ENCODE results near the gene VTA1. TPM values are rescaled to one million over a fixed set of nuclear protein-coding genes. Genes with fewer than 3 reads are reported as not detected.
A peak's percentile ranks its signal among the peaks of the same experiment; 100 is the strongest.
"Not testable (repeated sequence)": the region's sequence is repeated elsewhere in the genome, so short reads cannot be mapped to it uniquely, and the experiment has no call there.

VTA1 gene
- polyA plus RNA-seq, 1 donor = 57.2 TPM

DNA sequence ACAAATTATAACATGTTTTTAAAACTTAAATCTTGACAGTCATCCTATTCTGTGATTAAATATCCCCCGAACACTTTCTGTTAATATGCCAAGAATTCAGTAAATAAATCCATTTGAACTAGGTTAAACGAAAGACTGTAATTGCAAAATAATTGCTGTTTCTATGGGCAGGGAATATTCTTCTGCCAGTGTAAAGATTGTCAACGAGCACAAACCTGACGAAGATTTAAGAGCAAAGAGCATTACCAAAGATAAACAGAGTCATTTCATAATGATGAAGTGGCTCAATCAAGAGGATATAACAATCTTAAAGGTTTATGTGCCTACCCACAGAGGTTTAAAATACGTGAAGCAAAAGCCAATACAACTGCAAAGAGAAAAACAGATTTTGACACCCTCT lies 78.5 kb downstream of the VTA1 start:
- DNase-seq (ENCODE audit: low read depth) = no peak

DNA sequence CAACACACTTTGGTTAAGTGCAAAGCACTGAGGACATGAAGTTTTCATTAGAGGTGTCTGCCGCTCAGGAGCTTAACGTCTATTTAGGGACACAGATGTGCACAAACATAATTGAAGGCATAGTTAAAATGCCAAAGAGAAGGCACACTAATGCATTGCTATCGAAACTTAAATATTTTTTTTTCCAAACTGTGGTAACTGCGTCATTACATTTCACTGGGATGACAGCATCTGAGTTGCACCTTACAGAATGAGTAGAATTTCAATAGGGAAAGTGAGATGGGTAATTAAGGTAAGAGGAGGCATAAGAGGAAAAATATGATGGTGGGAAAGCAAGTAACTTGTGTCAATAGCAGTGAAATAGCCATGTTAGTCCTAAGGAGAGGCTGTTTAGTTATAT lies 79.7 kb downstream of the VTA1 start:
- no peak for DNase-seq (ENCODE audit: low read depth)

DNA sequence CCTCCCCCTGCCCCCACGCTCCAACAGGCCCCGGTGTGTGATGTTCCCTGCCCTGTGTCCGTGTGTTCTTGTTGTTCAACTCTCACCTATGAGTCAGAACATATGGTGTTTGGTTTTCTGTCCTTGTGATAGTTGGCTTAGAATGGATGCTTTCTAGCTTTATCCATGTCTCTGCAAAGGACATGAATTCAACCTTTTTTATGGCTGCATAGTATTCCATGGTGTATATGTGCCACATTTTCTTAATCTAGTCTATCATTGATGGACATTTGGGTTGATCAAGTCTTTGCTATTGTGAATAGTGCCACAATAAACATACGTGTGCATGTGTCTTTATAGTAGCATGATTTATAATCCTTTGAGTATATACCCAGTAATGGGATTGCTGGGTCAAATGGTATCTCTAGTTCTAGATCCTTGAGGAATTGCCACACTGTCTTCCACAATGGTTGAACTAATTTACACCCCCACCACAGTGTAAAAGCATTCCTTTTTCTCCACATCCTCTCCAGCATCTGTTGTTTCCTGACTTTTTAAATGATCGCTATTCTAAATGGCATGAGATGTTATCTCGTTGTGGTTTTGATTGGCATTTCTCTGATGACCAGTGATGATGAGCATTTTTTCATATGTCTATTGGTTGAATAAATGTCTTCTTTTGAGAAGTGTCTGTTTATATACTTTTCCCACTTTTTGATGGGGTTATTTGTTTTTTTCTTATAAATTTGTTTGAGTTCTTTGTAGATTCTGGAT lies 82.6 kb downstream of the VTA1 start:
- not testable (repeated sequence) for DNase-seq (ENCODE audit: low read depth)

DNA sequence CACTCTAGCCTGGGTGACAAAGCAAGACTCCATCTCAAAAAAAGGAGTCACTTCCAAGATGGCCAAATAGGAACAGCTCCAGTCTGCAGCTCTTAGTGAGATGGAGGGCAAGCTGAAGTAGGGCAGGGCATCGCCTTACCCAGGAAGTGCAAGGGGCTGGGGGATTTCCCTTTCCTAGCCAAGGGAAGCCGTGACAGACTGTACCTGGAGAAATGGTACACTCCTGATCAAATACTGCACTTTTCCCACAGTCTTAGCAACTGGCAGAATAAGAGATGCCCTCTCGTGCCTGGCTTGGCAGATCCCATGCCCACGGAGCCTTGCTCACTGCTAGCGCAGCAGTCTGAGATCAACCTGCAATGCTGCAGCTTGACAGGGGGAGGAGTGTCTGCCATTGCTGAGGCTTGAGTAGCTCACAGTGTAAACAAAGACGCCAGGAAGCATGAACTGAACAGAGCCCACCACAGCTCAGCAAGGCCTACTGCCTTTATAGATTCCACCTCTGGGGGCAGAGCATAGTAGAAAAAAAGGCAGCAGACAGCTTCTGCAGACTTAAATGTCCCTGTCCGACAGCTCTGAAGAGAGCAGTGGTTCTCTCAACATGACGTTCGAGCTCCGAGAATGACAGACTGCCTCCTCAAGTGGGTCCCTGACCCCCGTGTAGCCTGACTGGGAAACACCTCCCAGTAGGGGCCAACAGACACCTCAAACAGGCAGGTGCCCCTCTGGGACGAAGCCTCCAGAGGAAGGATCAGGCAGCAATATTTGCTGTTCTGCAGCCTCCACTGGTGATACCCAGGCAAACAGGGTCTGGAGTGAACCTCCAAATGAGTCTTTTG lies 85.4 kb downstream of the VTA1 start:
- not testable (repeated sequence) for DNase-seq (ENCODE audit: low read depth)

DNA sequence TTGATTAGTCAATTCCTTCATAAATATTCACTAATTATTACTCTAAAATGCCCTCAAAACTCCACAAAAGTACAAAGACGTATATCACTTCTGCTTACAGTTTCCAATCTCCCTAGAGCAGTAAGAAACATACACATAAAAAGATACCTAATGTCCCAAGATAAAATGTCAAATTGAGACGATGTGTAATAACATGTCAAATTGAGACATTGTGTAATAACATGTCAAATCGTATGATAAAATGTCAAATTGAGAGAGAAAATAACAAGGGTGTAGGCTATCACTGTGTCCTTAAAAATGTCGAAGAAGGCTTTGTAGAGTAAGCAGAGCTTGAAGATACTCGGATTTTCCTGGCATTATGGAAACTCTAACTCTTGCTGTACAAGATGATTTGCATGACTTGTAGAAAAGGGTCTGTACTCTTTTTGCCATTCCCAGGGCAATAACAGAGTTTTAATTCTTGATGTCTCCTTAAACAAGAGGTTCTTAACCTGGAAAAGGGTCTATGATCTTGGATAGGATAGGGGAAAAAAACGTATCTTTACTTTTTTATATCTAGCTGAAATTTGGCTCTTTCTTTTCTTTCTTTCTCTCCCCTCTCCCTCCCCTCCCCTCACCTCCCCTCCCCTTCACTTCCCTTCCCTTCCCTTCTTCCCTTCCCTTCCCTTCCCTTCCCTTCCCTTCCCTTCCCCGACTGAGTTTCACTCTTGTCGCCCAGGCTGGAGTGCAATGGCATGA lies 87.1 kb downstream of the VTA1 start:
- DNase-seq (ENCODE audit: low read depth) = no peak

DNA sequence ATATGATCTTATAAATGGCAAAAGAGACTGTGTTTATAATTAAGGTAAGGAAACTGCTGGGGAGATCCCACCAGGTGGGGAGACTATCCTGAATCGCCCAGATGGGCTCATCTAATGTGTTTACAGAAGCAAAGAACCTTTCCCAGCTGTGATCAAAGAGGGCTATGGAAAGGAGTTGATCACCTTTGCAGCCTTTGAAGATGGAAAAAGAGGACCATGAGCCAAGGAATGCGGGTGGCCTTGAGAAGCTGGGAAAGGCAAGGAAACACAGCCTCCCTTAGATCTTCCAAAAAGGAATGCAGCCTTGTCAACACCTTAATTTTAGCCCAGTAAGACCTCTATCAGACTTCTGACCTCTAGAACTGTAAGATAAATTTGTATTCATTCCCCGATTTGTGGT lies 88.2 kb downstream of the VTA1 start:
- DNase-seq (ENCODE audit: low read depth) = no peak

DNA sequence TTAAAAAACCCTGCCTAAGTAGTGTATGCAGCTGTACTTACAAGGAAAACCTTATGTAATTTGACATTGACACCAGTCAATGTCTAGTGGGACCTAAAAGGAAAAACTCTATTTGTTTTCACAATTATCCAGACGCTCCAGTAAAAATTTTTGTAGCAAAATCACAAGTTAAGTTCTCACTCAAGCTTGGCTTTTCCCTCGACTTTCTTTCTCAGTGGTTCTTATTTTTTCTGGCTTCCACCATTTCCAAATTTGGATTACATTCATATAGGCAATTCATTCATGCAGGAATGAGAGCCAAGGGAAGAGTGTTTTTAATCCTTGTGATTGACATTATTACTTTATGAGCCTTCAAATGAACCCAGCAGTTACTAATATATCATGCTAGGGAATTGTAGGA lies 88.7 kb downstream of the VTA1 start:
- DNase-seq (ENCODE audit: low read depth) = no peak

DNA sequence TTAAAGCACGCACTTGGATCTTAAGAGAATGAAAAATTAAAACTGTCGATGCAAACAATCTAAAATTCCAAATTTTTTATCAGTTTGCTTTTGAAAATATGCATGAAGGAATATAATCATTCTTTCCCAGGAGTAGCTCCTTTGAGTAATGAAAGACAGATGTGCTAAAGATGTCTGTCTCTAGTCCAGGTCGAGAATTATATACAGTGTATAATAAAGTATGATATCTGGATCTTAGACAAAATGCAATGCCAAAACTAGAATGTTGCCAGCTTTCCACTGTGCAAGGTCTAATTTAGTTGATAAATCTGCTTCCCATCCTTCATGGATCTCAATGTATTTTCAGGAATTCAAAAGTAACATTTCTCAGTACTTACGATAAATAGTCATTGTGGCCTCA lies 89.6 kb downstream of the VTA1 start:
- peak; percentile 72 for DNase-seq (ENCODE audit: low read depth)

DNA sequence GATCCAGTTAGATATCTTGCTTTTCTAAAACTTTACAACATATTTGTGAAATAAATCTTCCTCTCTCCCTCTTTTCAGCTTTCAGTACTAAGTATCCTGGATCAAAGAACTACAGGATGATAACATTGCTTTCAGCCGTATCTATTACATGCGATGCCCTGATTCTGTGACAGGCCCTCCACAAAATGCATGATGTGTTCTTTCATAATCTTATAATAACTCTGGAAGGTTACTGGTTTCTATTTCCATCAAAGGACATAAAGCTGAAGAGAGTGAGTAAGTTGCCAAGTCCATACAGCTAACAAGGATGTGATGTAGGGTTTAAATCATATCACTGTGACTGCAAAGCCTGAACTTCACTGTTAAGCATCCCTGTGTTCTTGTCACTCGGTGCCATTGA lies 91.8 kb downstream of the VTA1 start:
- no peak for DNase-seq (ENCODE audit: low read depth)

DNA sequence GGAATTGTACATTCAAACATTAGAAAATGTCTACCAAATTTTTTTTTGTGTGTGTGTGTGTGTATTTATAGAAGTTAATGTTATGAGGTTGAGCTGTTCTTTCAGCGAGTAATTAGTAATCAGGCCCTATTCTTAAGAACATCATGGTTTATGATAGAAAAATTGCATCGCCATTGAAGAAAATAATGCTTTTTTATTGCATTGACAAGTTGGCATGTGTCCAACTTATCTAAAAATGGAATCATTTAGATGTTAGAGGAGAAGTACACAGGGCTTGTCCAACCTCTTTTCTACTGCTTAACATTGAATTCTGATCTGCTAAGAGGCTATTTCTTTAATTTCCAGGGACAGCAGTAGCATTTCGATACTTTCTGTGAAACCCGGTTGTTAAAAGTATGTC lies 93.1 kb downstream of the VTA1 start:
- no peak for DNase-seq (ENCODE audit: low read depth)

DNA sequence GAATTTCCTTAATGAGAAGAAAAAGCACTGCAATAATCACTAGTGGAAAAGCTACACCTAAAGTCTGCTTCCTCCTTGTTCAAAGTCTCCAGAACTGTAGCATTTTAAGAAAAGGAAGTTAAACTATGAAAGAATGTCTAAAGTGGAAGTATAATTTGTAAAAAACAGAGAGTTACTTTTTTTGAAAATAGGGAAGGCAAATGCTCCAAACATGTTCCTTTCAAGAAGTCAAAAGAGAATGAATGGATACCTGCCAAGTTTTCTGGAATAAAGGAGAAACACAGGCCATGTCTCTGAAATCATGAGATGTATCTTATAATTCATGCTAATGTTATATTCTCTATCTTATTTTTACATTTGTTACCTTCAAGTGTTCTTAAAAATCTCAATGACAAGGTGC lies 94.0 kb downstream of the VTA1 start:
- DNase-seq (ENCODE audit: low read depth) = no peak

DNA sequence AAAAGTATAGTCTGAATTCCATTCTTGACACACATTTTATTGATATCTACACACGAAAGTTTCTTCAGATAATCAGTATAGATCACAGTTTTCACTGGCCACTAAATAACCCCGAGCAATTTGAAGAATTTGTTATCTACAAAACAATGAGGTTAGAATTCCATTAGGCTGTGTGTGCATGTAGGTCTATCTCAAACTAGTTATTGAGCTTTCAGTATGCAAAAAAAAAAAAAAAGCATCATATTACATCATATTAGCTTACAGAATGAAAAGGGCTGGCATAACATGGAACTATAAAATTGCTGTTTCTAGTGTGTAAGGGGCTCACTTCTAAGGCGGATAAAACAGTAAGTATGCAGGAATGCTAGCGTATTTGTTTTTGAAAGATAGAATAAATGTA lies 95.2 kb downstream of the VTA1 start:
- DNase-seq (ENCODE audit: low read depth) = no peak

DNA sequence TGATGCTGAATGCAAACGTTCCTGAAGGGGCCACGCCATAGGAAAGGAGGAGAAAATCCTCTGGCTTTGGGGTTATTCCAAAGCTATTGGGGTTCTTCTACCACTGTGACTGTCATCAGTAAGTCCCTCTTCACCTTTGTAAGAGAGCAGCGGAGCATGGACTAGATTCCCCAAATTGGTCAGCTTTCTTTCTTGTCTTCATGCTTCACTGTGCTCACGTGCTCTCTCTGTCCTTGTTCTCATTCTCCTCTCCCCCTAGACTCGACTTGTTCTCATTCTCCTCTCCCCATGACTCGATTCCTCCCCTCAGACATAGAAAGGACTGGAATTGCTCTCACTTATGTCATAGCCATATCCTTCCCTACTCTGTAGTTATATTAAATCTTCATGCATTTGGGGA lies 99.9 kb downstream of the VTA1 start:
- no peak for DNase-seq (ENCODE audit: low read depth)

DNA sequence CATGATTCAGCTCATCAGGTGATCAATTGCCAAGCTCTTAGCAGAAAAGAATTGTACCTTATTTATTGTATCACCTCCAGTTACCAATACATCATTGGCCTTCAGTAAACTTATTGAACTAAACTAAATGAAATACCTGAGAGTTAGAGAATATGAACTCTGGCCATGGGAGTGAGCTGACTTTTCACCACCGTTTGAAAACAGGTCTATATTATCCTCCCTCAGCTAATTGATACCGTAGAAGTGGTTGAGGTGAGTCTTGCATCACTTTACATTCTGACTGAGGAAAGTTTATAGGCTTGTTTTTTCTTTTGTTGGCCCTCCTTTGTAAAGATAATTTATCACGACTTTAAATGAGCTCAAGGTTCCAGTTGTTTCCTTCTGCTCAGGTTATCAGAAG lies 102.2 kb downstream of the VTA1 start:
- no peak for DNase-seq (ENCODE audit: low read depth)

DNA sequence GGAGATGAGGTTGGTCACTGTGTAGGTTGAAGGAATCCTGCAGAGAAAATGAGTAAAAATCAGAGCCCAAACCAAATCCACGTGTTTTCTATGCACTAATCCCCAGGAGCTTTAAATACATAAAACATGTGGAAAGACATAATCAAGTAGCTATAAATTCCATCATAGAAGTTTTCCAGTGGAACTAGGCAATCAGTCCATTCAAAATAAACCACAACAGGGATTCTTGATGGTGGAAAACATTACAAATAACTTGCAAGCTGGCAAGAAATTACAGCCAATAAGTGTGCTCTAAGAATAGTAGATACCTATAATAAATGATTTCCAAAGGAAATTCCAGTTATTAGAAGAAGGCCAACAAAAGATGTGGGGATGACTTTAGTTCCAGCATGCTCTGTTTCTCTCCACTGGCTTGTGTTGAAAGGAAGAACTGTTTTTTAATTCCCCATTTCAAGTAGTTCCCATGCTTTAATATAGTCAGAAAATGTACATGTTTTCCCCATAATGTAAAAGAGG lies 104.9 kb downstream of the VTA1 start:
- DNase-seq (ENCODE audit: low read depth) = no peak

DNA sequence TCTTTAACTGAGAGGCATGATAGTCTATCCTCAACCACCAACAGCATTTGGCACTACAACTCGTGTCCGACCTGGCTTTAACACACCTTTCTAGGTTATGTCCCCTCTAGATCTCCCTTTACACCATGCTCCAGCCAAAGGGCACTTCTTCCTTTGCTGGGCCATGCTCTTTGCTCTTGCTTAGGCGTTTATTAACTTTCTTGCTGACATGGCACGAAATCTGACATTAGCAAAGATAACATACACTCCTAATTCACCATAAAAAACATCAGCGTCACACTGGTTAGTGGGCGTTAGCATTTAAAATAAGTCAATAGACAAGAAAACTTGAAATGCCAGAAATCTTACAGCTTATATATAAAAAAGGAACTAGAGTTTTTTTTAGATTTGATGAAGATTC lies 107.5 kb downstream of the VTA1 start:
- DNase-seq (ENCODE audit: low read depth) = no peak

DNA sequence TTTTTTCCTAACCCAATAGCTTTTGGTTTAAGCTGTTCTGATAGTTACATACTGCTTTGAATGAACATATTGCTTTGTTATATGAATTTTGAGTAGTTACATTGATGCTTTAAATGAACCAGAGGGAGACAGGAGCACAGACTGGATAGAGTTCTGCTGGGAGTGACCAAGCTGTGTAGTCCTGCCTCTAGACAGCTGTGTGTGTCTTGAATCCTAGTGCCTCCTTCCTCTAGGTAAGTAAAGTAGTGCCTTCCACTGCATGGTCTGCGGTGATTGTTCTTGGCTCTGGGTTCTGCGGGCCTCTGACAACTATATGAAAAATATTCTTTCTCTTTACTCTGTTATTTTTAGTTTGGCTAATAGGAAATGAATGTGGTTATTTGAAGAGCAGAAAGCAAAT lies 108.7 kb downstream of the VTA1 start:
- no peak for DNase-seq (ENCODE audit: low read depth)

DNA sequence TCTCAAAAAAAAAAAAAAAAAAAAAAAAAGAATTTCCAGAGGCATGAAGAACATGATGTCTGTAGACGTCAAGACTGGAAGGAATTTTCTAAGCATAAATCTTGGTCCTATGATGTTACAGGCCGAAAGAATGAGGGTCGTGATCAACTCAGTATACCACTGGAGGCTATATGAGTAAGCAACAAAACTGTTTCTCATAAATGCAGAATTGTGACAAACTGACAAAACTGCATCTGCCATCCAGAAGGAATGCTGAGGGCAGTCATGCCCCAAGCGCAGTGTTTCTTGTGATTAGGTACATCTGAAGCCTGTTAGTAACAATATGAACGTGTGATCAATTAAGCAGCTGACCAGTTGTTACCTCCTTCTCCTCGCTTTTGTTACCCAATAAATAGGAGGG lies 111.2 kb downstream of the VTA1 start:
- no peak for DNase-seq (ENCODE audit: low read depth)

DNA sequence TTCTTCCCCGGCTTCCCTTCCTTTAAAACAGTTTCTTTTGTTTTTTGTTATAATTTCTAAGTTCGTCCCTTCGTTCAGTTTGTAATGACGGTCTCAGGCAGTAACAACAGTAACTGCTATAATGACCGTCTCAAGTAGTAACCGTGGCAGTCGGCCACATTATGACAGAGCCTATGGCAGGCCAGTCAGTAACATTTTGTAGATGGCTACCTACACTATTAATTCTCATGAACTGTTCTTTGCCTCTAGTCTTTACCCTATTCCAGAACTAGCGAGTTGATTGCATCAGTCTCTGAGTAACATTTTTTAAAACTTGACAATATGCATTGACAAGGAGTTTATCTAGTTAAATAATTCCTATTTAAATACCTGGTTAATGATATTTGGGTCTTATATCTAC lies 111.7 kb downstream of the VTA1 start:
- no peak for DNase-seq (ENCODE audit: low read depth)

DNA sequence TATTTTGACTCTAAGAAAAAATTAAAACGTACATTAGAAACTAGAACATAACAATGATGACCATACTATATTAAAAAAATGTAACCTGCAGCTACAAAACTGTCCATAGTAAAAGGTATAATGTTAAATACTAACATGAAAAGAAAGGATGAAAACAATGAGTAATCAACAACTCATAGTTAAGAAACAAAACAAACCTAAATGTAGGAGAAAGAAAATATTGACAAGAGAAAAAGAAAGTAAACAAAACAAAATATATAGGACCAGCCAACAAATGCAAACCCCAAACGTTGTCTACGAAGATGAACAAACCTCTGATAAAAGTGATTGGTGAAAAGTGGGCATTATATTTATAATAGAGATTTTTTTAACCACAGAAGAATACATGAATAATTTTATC lies 113.7 kb downstream of the VTA1 start:
- no peak for DNase-seq (ENCODE audit: low read depth)

DNA sequence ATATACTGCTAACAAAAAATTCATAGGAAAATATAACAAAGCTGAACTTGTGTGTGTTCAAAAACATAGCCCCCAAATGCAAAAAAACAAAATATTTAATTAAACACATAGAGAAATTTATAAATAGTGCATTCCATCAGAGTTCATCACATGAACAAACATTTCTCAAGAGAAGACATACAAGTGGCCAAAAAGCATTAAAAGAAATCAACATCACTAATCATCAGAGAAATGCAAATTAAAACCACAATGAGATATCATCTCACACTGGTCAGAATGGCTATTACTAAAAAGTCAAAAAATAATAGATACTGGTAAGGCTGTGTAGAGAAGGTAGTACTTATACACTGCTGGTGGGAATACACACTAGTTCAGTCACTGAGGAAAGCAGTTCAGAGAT lies 115.2 kb downstream of the VTA1 start:
- no peak for DNase-seq (ENCODE audit: low read depth)

DNA sequence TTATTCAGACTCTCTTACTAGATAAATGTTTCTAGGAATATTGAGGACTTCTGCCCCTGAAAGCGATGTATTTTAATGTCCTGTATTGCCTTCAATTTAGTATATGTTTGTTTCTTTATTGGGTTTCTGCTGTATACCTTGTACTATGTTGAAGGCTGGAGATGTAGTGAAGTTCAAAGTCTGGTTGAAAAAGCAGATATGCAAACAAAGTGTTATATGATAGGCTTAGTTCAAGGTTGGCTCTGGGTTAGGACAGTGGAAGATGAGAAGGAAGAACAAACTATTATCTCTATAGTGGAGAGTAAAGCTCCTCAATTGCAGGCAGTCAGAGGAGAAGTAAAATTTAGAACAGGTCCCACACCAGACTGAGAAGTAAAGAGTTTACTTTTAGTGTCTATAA lies 118.4 kb downstream of the VTA1 start:
- DNase-seq (ENCODE audit: low read depth) = no peak

Data from forelimb muscle (tissue), 1 donor.